T-helper 1 cell (primary cell): Measurements from ENCODE around the gene ZC3H12D.

Source experiments
- DNase-seq, 5 donors: peaks; one replicate each; pipeline ENCODE4 v3.0.0-alpha.2; 2012 to 2020

The ZC3H12D gene

GRCh38 chr6:149409617-149410016 is 75.2 kb downstream of the ZC3H12D start:
- DNase-seq, result no peak

GRCh38 chr6:149405823-149406765 is 78.7 kb downstream of the ZC3H12D start:
- DNase-seq, result peak in 1 of 5 donors; percentile 52

- no peak for DNase-seq
Observed at GRCh38 chr6:149403534-149403933, 81.3 kb downstream of the ZC3H12D start.

DNA sequence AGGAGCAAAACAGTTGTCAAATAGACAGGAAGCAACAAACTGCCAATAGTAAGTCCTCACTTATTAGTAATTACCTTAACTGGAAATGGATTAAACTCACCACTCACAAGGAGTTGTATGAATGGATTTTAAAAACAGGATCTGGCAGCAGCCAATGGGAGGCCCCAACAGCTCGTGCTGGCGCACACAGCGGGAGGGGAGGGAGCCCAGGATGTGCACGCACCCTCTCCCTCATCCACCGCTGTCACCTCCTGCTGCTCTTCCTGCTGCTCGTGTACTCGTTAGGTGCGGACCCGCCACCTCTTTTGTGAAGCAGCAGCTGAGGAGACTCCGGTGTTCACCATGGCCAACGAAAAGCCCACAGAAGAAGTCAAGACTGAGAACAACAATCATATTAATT is 84.8 kb downstream of the ZC3H12D start, which contains the start of gene SUMO4:
Gene SUMO4 (plus strand): TSS at position 213 of the 400 bp plus-strand sequence. CDS start 130 bp downstream, at position 343.
- no peak for DNase-seq

DNA sequence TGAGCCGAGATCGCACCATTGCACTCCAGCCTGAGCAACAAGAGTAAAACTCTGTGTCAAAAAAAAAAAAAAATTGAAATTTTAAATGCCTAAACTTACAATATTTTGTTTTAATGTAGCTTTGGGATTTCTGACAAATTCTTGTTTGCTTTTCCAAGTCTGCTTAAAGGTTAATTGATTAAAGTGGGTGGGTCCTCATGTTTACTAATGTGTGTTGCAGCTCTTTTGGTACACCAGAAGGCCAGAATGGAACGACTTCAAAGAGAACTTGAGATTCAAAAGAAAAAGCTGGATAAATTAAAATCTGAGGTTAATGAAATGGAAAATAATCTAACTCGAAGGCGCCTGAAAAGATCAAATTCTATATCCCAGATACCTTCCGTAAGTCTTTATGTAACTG is 87.4 kb downstream of the ZC3H12D start:
- no peak for DNase-seq
